PFSK-1 (cell line): Measurements from ENCODE around the gene SLC5A5.

Experiments
- FOXP2 ChIP-seq: optimal IDR thresholded peaks from 2 replicates; pipeline ENCODE3; 2011; ENCODE audit warnings: borderline replicate concordance, control low read depth, inconsistent platforms; ENCODE audit not compliant: insufficient read depth; ENCODE audit errors: extremely low read length, extremely low read depth
- POLR2AphosphoS5 ChIP-seq: IDR thresholded peaks from 2 replicates; pipeline ENCODE4 v1.6.1; 2012; ENCODE audit warnings: low read depth, mild to moderate bottlenecking, control low read depth, low read length, moderate library complexity
- SIN3A ChIP-seq: IDR thresholded peaks from 2 replicates; pipeline ENCODE4 v1.6.1; 2012; ENCODE audit warnings: mild to moderate bottlenecking, low read length, moderate library complexity, borderline replicate concordance; ENCODE audit not compliant: insufficient read depth
- TAF1 ChIP-seq: IDR thresholded peaks from 2 replicates; pipeline ENCODE4 v1.6.1; 2012; ENCODE audit warnings: low read length, control low read depth, borderline replicate concordance; ENCODE audit not compliant: insufficient read depth
- TF ChIP-seq, protein P1 (sequence below), 2 experiments: IDR thresholded peaks; 2 replicates each; pipeline versions ENCODE4 v1.6.1 to v1.8.0; 2011 to 2012; ENCODE audit warnings: low read depth in 2 of 2, low read length in 2 of 2, control low read depth in 1 of 2, inconsistent platforms in 1 of 2, mild to moderate bottlenecking in 1 of 2, moderate library complexity in 1 of 2; ENCODE audit not compliant: insufficient read depth in 1 of 2

DNA sequence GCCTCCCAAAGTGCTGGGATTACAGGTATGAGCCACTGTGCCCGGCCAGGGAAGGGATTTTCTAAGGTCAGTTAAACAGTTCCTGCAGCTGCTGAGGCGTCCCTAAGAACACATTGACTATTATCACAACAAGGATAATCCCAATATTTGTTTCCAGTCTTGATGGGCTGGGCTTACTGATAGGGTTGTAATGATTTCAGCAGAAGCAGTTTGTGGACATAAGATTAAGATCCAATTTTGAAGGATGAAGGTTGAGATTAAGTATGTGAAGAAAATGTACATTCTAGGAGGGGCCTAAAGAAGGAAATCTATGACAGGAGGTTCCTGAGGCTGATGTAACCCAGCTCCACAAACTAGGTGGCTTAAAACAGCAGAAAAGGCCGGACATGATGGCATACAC lies 50.4 kb downstream of the SLC5A5 start:
- TF ChIP-seq POLR2AphosphoS5 (no peak), SIN3A (no peak), TAF1 (no peak), FOXP2 (no peak)
- TF ChIP-seq, protein P1, sequence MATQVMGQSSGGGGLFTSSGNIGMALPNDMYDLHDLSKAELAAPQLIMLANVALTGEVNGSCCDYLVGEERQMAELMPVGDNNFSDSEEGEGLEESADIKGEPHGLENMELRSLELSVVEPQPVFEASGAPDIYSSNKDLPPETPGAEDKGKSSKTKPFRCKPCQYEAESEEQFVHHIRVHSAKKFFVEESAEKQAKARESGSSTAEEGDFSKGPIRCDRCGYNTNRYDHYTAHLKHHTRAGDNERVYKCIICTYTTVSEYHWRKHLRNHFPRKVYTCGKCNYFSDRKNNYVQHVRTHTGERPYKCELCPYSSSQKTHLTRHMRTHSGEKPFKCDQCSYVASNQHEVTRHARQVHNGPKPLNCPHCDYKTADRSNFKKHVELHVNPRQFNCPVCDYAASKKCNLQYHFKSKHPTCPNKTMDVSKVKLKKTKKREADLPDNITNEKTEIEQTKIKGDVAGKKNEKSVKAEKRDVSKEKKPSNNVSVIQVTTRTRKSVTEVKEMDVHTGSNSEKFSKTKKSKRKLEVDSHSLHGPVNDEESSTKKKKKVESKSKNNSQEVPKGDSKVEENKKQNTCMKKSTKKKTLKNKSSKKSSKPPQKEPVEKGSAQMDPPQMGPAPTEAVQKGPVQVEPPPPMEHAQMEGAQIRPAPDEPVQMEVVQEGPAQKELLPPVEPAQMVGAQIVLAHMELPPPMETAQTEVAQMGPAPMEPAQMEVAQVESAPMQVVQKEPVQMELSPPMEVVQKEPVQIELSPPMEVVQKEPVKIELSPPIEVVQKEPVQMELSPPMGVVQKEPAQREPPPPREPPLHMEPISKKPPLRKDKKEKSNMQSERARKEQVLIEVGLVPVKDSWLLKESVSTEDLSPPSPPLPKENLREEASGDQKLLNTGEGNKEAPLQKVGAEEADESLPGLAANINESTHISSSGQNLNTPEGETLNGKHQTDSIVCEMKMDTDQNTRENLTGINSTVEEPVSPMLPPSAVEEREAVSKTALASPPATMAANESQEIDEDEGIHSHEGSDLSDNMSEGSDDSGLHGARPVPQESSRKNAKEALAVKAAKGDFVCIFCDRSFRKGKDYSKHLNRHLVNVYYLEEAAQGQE (IDR thresholded peaks at IDR 0.05; ENCODE audit: insufficient read depth in 1 of 2, low read depth in 2 of 2, low read length in 2 of 2): no peak
